UCSD-AML1 (cell line): Measurements from ENCODE around the gene SCP2.

Source experiments
- DNase-seq: peaks from one replicate; lab custom pipeline; 2025; ENCODE audit not compliant: unreplicated experiment; lab: John Stamatoyannopoulos, UW

SCP2 gene

DNA sequence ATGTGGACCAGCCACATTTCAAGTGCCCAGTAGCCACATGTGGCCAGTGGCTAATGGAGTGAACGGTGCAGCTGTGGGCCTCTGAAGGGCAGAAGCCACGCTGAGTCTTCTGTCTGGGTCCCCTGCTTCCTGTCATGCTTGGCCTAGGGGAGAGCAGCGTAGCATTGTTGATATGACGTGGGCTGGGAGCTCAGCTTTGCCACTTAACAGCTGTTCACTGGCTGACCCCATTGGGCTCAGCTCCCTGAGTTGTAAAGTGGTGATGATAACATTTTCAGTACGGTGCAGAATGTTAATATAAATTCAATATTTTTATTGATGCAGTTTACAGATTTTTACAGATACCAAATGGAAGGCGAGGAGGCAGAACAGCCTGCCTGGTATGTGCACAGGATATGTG lies 139.4 kb downstream of the SCP2 start:
- no peak for DNase-seq

GRCh38 chr1:53066891-53067738 lies 140.0 kb downstream of the SCP2 start:
- DNase-seq: no peak

DNA sequence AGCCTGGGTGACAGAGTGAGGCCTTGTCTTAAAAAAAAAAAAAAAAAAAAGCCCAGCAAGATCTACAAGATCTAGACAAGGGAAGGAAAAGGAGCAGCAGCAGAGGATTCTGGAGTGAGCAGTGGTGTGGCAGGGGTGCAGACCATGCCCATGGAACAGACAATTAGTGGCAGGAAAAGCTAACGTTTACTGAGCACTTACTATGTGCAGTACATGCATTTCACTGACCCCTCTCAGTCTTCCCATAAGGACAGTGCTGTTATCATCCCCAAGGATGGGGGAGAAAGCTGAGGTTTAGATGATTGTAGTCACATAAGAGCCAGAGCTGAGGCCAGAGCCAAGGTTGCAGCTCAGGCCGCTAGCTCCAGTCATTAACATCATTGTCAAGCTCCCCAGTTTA lies 140.8 kb downstream of the SCP2 start:
- no peak for DNase-seq

DNA sequence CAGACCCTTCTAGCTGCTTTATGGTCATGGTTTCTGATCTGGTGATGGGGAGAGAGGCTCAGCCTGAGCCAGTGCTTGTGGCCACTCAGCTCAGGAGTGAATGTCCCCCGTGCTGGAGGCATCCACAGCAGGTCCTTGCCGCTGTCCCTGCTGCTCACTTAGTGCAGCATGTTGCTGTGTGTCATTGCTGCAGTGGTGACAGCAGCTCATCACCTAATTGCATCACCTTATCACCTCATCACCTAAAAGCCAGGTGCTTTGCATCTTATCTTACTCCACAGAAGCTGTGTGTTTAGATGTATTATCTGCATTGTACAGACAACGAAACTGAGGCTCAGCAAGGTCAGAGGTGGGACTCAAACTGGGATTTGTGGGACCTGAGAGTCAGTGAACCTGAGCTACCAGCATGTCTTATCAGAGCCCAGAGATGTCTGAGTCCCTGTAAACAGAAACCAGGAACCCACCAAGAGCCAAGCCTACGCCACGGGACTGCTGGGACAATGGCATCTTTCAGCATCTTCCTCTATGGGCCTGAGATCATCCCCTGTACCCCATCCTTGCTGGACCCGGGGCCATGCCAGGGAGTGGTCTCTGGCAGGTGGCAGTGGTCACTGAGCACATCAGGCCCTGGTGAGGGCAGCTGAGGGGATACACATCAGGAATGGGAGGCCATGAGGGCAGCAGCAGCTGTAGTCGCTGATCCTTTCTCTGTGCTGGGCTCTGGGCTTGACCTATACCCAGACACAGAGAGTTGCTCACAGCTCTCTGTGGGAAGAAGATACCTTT lies 141.4 kb downstream of the SCP2 start:
- no peak for DNase-seq

DNA sequence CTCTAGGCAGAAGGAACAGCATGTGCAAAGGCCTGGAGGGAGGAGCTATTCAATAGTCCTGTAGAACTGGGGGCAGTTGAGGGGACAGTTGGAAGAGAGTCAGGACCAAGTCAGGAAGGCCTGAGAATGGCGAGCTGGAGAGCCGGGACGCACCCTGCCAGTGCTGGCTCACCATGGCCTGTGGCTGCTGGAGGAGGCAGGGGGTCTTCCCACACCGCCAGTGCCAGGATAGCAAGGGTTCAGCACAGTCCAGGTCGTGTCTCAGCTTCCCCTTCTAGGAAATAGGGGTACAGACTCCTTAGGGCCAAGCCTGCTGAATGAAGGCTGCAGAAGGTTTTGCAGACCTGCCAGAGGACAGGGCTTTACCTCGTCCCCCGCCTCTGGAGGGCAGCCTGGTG lies 142.2 kb downstream of the SCP2 start:
- DNase-seq: no peak

DNA sequence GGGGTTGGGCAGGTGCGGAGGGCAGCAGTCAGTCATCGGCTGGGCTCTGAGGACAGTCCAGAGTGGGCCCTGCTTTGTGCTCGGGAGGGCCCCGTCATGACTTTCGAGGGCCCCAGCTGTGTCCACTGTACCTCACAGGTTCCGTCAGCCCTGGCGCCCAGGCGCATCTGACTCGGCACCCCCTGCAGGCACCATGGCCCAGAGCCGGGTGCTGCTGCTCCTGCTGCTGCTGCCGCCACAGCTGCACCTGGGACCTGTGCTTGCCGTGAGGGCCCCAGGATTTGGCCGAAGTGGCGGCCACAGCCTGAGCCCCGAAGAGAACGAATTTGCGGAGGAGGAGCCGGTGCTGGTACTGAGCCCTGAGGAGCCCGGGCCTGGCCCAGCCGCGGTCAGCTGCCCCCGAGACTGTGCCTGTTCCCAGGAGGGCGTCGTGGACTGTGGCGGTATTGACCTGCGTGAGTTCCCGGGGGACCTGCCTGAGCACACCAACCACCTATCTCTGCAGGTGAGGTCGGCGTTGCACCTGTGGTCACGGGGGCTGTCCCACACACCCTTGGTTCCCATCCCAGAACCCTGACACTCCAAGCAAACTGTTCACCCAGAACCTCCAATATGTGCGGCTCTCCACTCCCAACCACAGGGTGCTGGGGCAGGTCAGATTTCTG lies 142.7 kb downstream of the SCP2 start:
- no peak for DNase-seq

DNA sequence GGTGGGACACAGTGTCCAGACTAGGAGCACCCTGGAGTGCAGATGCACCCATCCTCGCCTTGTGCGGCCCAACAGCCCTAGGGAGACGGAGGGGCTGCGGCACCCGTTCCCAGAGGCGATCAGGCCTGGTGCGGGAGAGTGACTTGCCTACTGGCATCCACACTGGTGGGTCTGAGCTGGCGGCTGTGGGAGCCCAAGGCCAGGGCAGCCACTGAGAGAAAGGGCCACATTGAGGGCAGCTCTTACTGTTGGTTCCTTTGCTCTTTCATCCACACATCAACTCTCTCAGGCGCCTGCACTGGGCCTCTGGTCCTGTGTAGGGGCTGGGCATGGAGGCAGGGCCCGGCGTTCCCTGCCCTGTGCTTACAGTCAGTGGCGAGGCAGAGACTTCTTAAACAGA lies 143.5 kb downstream of the SCP2 start:
- DNase-seq: no peak

DNA sequence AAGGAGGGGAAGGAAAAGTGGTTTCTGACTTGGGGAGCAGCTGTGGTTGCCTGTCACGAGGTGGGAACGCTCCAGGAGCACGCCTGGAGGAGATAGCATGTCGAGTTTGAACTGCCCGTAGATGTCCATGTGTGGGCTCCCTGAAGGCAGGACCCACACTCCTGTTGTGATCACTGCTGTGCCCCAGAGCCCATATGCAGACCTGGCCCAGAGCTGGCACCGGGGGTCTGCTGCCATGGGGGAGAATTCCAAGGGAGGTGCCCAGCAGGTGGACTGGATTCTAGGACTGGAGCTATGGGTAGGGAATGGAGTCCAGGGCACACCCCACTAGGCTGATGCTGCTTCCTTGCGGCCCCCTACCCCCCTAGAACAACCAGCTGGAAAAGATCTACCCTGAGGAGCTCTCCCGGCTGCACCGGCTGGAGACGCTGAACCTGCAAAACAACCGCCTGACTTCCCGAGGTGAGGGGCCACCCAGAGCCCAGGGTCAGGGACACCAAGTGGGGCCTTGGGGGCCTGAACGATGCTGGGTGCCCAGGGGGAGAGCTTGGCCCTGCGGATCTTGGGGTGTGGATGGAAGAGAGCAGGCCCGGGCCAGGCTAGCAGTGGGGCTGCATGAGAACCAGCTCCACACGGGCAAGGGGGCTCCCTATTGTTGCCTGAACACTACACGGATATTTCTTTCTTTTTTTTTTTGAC lies 144.2 kb downstream of the SCP2 start:
- no peak for DNase-seq

GRCh38 chr1:53071915-53072314 lies 144.8 kb downstream of the SCP2 start:
- no peak for DNase-seq

- no peak for DNase-seq
These were observed 146.2 kb downstream of the SCP2 start for GRCh38 chr1:53073287-53073686.

- DNase-seq: no peak
These were observed 146.8 kb downstream of the SCP2 start for GRCh38 chr1:53073868-53074311.

- no peak for DNase-seq
These were observed 147.5 kb downstream of the SCP2 start for GRCh38 chr1:53074313-53075154.

DNA sequence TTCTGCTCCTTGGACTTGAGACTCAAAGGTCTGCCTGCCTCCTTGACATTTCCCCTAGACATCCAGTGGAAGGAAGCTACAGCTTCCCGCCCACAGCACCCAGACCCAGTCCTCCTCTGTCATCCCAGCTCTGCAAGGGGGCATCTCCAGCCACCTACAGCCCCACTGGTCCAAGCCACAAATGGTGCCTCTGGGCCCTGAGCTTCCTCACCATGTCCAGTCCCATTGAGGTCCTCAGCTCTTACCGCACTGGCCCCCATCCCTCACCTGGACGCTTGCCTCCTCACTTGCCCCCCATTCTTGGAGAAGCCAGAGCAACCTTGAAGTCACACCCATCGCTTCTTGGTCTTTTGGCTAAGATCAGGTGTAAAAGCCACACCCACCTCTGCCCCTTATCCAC lies 148.1 kb downstream of the SCP2 start:
- no peak for DNase-seq

- no peak for DNase-seq
These were observed 148.7 kb downstream of the SCP2 start for GRCh38 chr1:53075761-53076163.

DNA sequence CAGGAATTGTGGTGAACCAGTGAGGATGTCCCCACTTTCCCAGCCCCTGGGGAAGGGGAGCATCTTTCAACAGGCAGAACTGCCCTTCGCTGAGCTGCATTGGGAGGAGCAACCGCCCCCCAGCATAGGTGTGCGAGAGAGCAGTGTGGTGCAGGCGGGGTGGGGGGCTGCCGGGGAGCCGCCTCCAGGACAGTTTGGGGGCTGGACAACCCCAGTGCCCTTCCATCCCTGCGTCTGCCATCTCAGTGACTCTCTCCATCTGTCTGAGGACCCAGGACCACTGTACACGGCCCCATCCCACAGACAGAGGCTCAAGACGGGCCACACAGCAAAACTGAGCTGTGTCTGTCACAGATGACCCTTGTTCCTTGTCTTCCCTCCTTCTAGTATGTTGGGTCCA lies 149.1 kb downstream of the SCP2 start:
- DNase-seq: no peak

- no peak for DNase-seq
These were observed 149.9 kb downstream of the SCP2 start for GRCh38 chr1:53076721-53077598.

DNA sequence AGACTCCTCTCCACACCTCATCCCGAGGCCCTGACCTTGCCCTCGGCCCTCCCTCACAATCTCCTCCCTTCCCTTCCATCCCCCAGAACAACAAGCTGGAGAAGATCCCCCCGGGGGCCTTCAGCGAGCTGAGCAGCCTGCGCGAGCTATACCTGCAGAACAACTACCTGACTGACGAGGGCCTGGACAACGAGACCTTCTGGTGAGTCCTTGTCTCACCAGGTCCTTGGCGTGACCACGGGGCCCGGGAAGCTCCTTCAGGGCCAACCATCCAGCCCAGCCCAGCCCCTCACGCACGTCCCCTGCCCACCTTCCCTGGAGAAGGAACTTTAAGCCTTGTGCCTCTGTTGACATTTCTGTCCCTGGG lies 150.5 kb downstream of the SCP2 start:
- DNase-seq: no peak

DNA sequence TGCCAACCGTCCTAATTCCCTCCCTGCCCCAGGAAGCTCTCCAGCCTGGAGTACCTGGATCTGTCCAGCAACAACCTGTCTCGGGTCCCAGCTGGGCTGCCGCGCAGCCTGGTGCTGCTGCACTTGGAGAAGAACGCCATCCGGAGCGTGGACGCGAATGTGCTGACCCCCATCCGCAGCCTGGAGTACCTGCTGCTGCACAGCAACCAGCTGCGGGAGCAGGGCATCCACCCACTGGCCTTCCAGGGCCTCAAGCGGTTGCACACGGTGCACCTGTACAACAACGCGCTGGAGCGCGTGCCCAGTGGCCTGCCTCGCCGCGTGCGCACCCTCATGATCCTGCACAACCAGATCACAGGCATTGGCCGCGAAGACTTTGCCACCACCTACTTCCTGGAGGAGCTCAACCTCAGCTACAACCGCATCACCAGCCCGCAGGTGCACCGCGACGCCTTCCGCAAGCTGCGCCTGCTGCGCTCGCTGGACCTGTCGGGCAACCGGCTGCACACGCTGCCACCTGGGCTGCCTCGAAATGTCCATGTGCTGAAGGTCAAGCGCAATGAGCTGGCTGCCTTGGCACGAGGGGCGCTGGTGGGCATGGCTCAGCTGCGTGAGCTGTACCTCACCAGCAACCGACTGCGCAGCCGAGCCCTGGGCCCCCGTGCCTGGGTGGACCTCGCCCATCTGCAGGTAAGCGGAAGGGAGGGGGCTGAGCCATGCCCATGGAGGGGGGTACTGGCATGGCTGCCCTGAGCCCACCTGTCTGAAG lies 151.4 kb downstream of the SCP2 start:
- DNase-seq: no peak

- no peak for DNase-seq
These were observed 152.2 kb downstream of the SCP2 start for GRCh38 chr1:53079251-53079650.
